Uterus (tissue), 2 donors: ENCODE measurements around the gene CTRB1.

ENCODE experiments used
- CTCF ChIP-seq, 4 experiments: fragments of 200-600 bp in 2 of 4; fragments of 450-650 bp in 2 of 4; sonication (generic) in 2 of 4; IDR thresholded peaks; one replicate each; pipeline ENCODE4 v1.5.1; 2016 to 2019; ENCODE audit warnings: antibody characterized with exemption in 4 of 4, mild to moderate bottlenecking in 2 of 4, moderate library complexity in 1 of 4
- POLR2A ChIP-seq, 2 donors: fragments of 450-650 bp; IDR thresholded peaks; one replicate each; pipeline ENCODE4 v1.6.1; 2016; ENCODE audit warnings: antibody characterized with exemption in 2 of 2, mild to moderate bottlenecking in 1 of 2, moderate library complexity in 1 of 2

- no peak for TF ChIP-seq CTCF (IDR thresholded peaks at IDR 0.05)
- no peak for TF ChIP-seq POLR2A (IDR thresholded peaks at IDR 0.05)
Measured at GRCh38 chr16:75203096-75203495, 15.7 kb upstream of the CTRB1 start.
